Neural progenitor cell (in vitro differentiated cells): ENCODE results near the gene GALNT7.

Experiments
- EZH2 ChIP-seq: fragments of 200-600 bp; sonication (generic); IDR thresholded peaks from 2 replicates; pipeline ENCODE4 v1.6.1; 2017; ENCODE audit warnings: antibody characterized with exemption, mild to moderate bottlenecking, moderate library complexity
- EZH2phosphoT487 ChIP-seq: fragments of 200-600 bp; sonication (generic); IDR thresholded peaks from 2 replicates; pipeline ENCODE4 v1.6.1; 2017; ENCODE audit warnings: antibody characterized with exemption
- TF ChIP-seq, protein P1 (sequence below): fragments of 200-600 bp; sonication (generic); IDR thresholded peaks from 2 replicates; pipeline ENCODE4 v1.5.1; 2017; ENCODE audit warnings: antibody characterized with exemption, mild to moderate bottlenecking

DNA sequence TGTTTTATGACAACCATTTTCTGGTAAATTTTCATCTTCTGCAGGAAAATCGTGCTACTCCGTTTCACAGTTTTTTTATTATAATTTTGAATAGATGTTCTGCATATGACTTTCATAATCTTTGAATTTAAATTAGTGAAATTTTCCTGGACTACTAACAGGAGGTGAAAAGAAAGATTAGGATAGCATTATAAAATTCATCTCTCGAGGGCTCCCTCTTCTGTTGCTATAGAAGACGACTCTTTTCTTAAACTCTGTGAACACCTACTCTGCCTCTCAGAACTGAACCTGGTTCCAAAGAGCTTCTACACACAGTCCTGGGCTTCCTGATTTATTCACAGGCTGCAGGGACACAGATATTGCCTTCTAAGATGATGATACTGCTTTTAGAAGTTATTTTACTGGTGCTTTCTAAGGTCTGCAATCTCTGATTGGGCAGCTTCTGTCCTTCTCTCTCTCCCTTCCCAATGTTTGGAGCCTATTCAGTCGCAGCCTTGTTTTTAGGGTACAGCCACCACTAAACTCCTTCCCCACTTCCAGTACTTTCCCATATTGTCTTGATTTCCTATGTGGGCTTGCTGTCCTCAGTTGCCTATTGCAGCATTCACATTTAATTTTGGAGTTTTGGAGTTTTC is 192.1 kb downstream of the GALNT7 start:
- TF ChIP-seq, protein P1, sequence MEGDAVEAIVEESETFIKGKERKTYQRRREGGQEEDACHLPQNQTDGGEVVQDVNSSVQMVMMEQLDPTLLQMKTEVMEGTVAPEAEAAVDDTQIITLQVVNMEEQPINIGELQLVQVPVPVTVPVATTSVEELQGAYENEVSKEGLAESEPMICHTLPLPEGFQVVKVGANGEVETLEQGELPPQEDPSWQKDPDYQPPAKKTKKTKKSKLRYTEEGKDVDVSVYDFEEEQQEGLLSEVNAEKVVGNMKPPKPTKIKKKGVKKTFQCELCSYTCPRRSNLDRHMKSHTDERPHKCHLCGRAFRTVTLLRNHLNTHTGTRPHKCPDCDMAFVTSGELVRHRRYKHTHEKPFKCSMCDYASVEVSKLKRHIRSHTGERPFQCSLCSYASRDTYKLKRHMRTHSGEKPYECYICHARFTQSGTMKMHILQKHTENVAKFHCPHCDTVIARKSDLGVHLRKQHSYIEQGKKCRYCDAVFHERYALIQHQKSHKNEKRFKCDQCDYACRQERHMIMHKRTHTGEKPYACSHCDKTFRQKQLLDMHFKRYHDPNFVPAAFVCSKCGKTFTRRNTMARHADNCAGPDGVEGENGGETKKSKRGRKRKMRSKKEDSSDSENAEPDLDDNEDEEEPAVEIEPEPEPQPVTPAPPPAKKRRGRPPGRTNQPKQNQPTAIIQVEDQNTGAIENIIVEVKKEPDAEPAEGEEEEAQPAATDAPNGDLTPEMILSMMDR: peak; percentile 49
- TF ChIP-seq EZH2: no peak
- no peak for TF ChIP-seq EZH2phosphoT487
